Hepatocyte (in vitro differentiated cells): ENCODE measurements around the gene AAGAB.

Experiments used
- EZH2phosphoT487 ChIP-seq: fragments of 200-600 bp; sonication (generic); IDR thresholded peaks from one replicate; pipeline ENCODE4 v1.6.1; 2018; ENCODE audit warnings: antibody characterized with exemption, mild to moderate bottlenecking, low read depth, moderate library complexity; ENCODE audit not compliant: unreplicated experiment, severe bottlenecking
- TF ChIP-seq, protein P1 (sequence below): fragments of 200-600 bp; sonication (generic); IDR thresholded peaks from 2 replicates; pipeline ENCODE4 v1.5.1; 2016; ENCODE audit warnings: antibody characterized with exemption, mild to moderate bottlenecking; ENCODE audit not compliant: poor library complexity

- TF ChIP-seq EZH2phosphoT487, result no peak
- TF ChIP-seq, protein P1, sequence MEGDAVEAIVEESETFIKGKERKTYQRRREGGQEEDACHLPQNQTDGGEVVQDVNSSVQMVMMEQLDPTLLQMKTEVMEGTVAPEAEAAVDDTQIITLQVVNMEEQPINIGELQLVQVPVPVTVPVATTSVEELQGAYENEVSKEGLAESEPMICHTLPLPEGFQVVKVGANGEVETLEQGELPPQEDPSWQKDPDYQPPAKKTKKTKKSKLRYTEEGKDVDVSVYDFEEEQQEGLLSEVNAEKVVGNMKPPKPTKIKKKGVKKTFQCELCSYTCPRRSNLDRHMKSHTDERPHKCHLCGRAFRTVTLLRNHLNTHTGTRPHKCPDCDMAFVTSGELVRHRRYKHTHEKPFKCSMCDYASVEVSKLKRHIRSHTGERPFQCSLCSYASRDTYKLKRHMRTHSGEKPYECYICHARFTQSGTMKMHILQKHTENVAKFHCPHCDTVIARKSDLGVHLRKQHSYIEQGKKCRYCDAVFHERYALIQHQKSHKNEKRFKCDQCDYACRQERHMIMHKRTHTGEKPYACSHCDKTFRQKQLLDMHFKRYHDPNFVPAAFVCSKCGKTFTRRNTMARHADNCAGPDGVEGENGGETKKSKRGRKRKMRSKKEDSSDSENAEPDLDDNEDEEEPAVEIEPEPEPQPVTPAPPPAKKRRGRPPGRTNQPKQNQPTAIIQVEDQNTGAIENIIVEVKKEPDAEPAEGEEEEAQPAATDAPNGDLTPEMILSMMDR, result peak; percentile 73
Observed at GRCh38 chr15:67303490-67304363, 49.3 kb upstream of the AAGAB start.
